Kidney (tissue), 14 donors: ENCODE data around the gene FHOD3. TPM values are rescaled to one million over a fixed set of nuclear protein-coding genes. Genes with fewer than 3 reads are reported as not detected.

Experiments used
- DNase-seq, 5 donors: peaks; one replicate each; pipeline ENCODE4 v3.0.0-alpha.2; 2013 to 2020
- FAIRE-seq: peaks from 2 replicates; lab custom pipeline; 2012; peaks lifted over from hg19 to GRCh38; lab: Jason Lieb, UNC
- H3K27ac ChIP-seq, 2 donors: one replicate each; pipeline ENCODE4 v1.7.0; 2013; ENCODE audit warnings: low read depth in 2 of 2, low read length in 2 of 2, inconsistent platforms in 1 of 2
- H3K27me3 ChIP-seq: one replicate; pipeline ENCODE4 v1.7.1; 2013; ENCODE audit warnings: low read length, inconsistent platforms; ENCODE audit not compliant: control insufficient read depth, insufficient read depth
- H3K36me3 ChIP-seq, 3 donors: one replicate each; pipeline versions ENCODE4 v1.7.0 to v1.7.1; 2013; ENCODE audit warnings: low read length in 3 of 3, control low read depth in 1 of 3, inconsistent platforms in 1 of 3; ENCODE audit not compliant: insufficient read depth in 3 of 3, control insufficient read depth in 2 of 3
- H3K4me1 ChIP-seq, 3 donors: one replicate each; pipeline versions ENCODE4 v1.7.0 to v1.7.1; 2013; ENCODE audit warnings: low read length in 3 of 3, inconsistent platforms in 1 of 3, low read depth in 1 of 3; ENCODE audit not compliant: control insufficient read depth in 2 of 3, insufficient read depth in 2 of 3
- H3K4me3 ChIP-seq, 3 donors: one replicate each; pipeline versions ENCODE4 v1.7.0 to v1.8.1; 2013; ENCODE audit warnings: low read length in 3 of 3, control low read depth in 1 of 3, inconsistent platforms in 1 of 3
- H3K9ac ChIP-seq, 3 donors: one replicate each; pipeline versions ENCODE4 v1.7.0 to v1.7.1; 2013; ENCODE audit warnings: low read length in 3 of 3, control low read depth in 1 of 3, inconsistent platforms in 1 of 3
- H3K9me3 ChIP-seq, 3 donors: one replicate each; pipeline versions ENCODE4 v1.7.0 to v1.7.1; 2013; ENCODE audit warnings: low read length in 3 of 3, control low read depth in 1 of 3, inconsistent platforms in 1 of 3; ENCODE audit not compliant: control insufficient read depth in 2 of 3, insufficient read depth in 1 of 3
- CTCF ChIP-seq: IDR thresholded peaks from 3 replicates; pipeline ENCODE4 v1.5.1; 2012; ENCODE audit warnings: mild to moderate bottlenecking, moderate library complexity, borderline replicate concordance; ENCODE audit not compliant: insufficient read depth; ENCODE audit errors: extremely low read depth
- intact Hi-C: fragments of 100-400 bp; cut with DNase I; formaldehyde crosslinking; loops from one replicate; pipeline ENCODE4 v1.11.1; 2022
- polyA plus RNA-seq: library from polyadenylated mRNA; stranded (reverse); fragments of 350-450 nt; fragmentation: Illumina TruSeq; extraction: RNeasy Lipid Tissue Mini Kit (QIAGEN cat#74804); gene quantifications from one replicate; pipeline ENCODE4 v1.2.3, GENCODE V29; 2014; ENCODE audit warnings: low read depth, low replicate concordance; ENCODE audit not compliant: insufficient read depth
- total RNA-seq: library from RNA; stranded (reverse); fragmentation: NEBNext Ultra II Directional; extraction: Animal tissue kit (Norgen Biotek cat#: 25700); gene quantifications from one replicate; pipeline ENCODE4 v1.2.1, GENCODE V29; 2021
- donor health status: control.
- donor health status: control.
- donor health status: control.
- donor health status: control.
- donor health status: control.
- donor health status: DM: yes; HTN: yes; CAD: no.
- donor health status: Normal renal cell carcinoma (clear cell type).

Gene FHOD3
- total and polyA plus RNA-seq, 2 donors from 2014 or later, result 21.5 to 28.0 TPM

- Histone ChIP-seq H3K27ac (no peak overlapping the region), H3K4me3 (no peak overlapping the region), H3K27me3 (no peaks in the 10 kb centered on the region), H3K9ac (no peak overlapping the region), H3K9me3 (no peaks in the 10 kb centered on the region), H3K36me3 (no peaks in the 10 kb centered on the region), H3K4me1 (peaks cover 0 to 7% (median 7%) of the 10 kb centered on the region in 3 donors)
- intact Hi-C loops, result no loop called here
- DNase-seq, result no peak
- FAIRE-seq, result no peak
- no peak for TF ChIP-seq CTCF
Measured at GRCh38 chr18:36511791-36512352, 214.4 kb downstream of the FHOD3 start.

GRCh38 chr18:36513556-36513955, 216.0 kb downstream of the FHOD3 start:
- no peak for DNase-seq
- H3K36me3 ChIP-seq, result no peaks in the 10 kb centered on the region
- no peak overlapping the region for H3K4me3 ChIP-seq
- H3K27me3 ChIP-seq, result no peaks in the 10 kb centered on the region
- no peak overlapping the region for H3K27ac ChIP-seq
- H3K9ac ChIP-seq, result no peak overlapping the region
- no peaks in the 10 kb centered on the region for H3K9me3 ChIP-seq
- no peak for FAIRE-seq
- peaks cover 0 to 7% (median 7%) of the 10 kb centered on the region in 3 donors for H3K4me1 ChIP-seq
- TF ChIP-seq CTCF, result no peak
- intact Hi-C loops, result no loop called here

- Histone ChIP-seq H3K4me3 (no peak overlapping the region), H3K27me3 (no peaks in the 10 kb centered on the region), H3K27ac (no peak overlapping the region), H3K9ac (no peak overlapping the region), H3K4me1 (peaks cover 0 to 7% (median 7%) of the 10 kb centered on the region in 3 donors), H3K36me3 (no peaks in the 10 kb centered on the region), H3K9me3 (no peaks in the 10 kb centered on the region)
- FAIRE-seq (no peak), DNase-seq (no peak)
- intact Hi-C loops, result no loop called here
- TF ChIP-seq CTCF, result no peak
Measured at GRCh38 chr18:36514778-36515177, 217.3 kb downstream of the FHOD3 start.

GRCh38 chr18:36516258-36516657, 218.7 kb downstream of the FHOD3 start:
- Histone ChIP-seq H3K9ac (no peak overlapping the region), H3K4me1 (peaks cover 0 to 7% (median 7%) of the 10 kb centered on the region in 3 donors), H3K27me3 (no peaks in the 10 kb centered on the region), H3K27ac (no peak overlapping the region), H3K36me3 (no peaks in the 10 kb centered on the region), H3K9me3 (no peaks in the 10 kb centered on the region), H3K4me3 (no peak overlapping the region)
- no peak for TF ChIP-seq CTCF
- DNase-seq, result no peak
- intact Hi-C loops, result no loop called here
- no peak for FAIRE-seq
